OCI-LY1 (cell line): Measurements from ENCODE around the gene COX19.

Source experiments
- CTCF ChIP-seq: fragments of 200-600 bp; sonication (generic), shearing (Covaris generic); IDR thresholded peaks from 2 replicates; pipeline ENCODE4 v1.5.1; 2017; ENCODE audit warnings: mild to moderate bottlenecking, antibody characterized with exemption, low read length, moderate library complexity, mixed read lengths
- EZH2 ChIP-seq: fragments of 200-600 bp; sonication (generic), shearing (Covaris generic); IDR thresholded peaks from 2 replicates; pipeline ENCODE4 v1.8.0; 2017; ENCODE audit warnings: borderline replicate concordance, mixed run types, mild to moderate bottlenecking, antibody characterized with exemption, low read length, moderate library complexity, mixed read lengths

GRCh38 chr7:953547-954327, 21.6 kb downstream of the COX19 start:
- TF ChIP-seq CTCF (no peak), EZH2 (no peak)
